PC-9 (cell line): ENCODE results near the gene GSTT2. TPM values are rescaled to one million over a fixed set of nuclear protein-coding genes. Genes with fewer than 3 reads are reported as not detected.

Experiments
- BruUV-seq: library from RNA; stranded (reverse); fragments of 400-500 nt; replicated peaks from 2 replicates; lab custom pipeline; 2021; lab: Mats Ljungman, UMichigan
- CTCF ChIA-PET: fragments of 300-600 bp; sonication (Branson Sonifier 250); formaldehyde crosslinking; loops from one replicate; lab custom pipeline; 2022; ENCODE audit warnings: antibody characterized with exemption; lab: Charles Lee
- POLR2A ChIA-PET: fragments of 300-600 bp; sonication (Branson Sonifier 250); formaldehyde crosslinking; loops from one replicate; lab custom pipeline; 2022; ENCODE audit warnings: antibody characterized with exemption; ENCODE audit not compliant: unreplicated experiment; lab: Charles Lee
- DNase-seq, 2 experiments: peaks; one replicate each; pipeline versions ENCODE4 v3.0.0 to v3.0.0-alpha.2; 2015 to 2022; ENCODE audit warnings: mixed read lengths in 1 of 2
- H2AFZ ChIP-seq: fragments of 200-600 bp; sonication (generic); 2 replicates; pipeline ENCODE4 v1.8.1; 2017; ENCODE audit warnings: antibody characterized with exemption
- H3F3A ChIP-seq: fragments of 200-600 bp; sonication (generic); 2 replicates; pipeline ENCODE4 v1.8.1; 2017; ENCODE audit warnings: antibody characterized with exemption, mild to moderate bottlenecking, low read depth; ENCODE audit not compliant: insufficient read depth
- H3K27ac ChIP-seq: fragments of 200-600 bp; sonication (generic); 2 replicates; pipeline ENCODE4 v1.6.1; 2016; ENCODE audit warnings: mixed run types
- H3K27me3 ChIP-seq: fragments of 200-600 bp; sonication (generic); 2 replicates; pipeline ENCODE4 v1.6.1; 2016; ENCODE audit warnings: low read depth, mixed run types; ENCODE audit not compliant: insufficient read depth
- H3K36me3 ChIP-seq: fragments of 200-600 bp; sonication (generic); 2 replicates; pipeline ENCODE4 v1.6.1; 2016; ENCODE audit warnings: low read depth, mixed run types
- H3K4me1 ChIP-seq: fragments of 200-600 bp; sonication (generic); replicated peaks from 2 replicates; pipeline ENCODE4 v1.6.1; 2016; ENCODE audit warnings: mixed run types; ENCODE audit not compliant: insufficient read depth
- H3K4me2 ChIP-seq: fragments of 200-600 bp; sonication (generic); 2 replicates; pipeline ENCODE4 v1.6.1; 2017; ENCODE audit warnings: mixed run types
- H3K4me3 ChIP-seq: fragments of 200-600 bp; sonication (generic); 2 replicates; pipeline ENCODE4 v1.6.1; 2016; ENCODE audit warnings: mixed run types
- H3K79me2 ChIP-seq: fragments of 200-600 bp; sonication (generic); 2 replicates; pipeline ENCODE4 v1.6.1; 2017; ENCODE audit warnings: low read depth, mixed run types
- H3K9me2 ChIP-seq: fragments of 200-600 bp; sonication (generic); 2 replicates; pipeline ENCODE4 v1.8.1; 2017; ENCODE audit warnings: mild to moderate bottlenecking; ENCODE audit not compliant: insufficient read depth
- H3K9me3 ChIP-seq: fragments of 200-600 bp; sonication (generic); 2 replicates; pipeline ENCODE4 v1.8.1; 2016; ENCODE audit warnings: low read depth; ENCODE audit not compliant: insufficient read depth
- H4K20me1 ChIP-seq: fragments of 200-600 bp; sonication (generic); 2 replicates; pipeline ENCODE4 v1.8.1; 2017; ENCODE audit not compliant: insufficient read depth
- EZH2 ChIP-seq: fragments of 200-600 bp; sonication (generic); IDR thresholded peaks from 2 replicates; pipeline ENCODE4 v1.8.0; 2017; ENCODE audit warnings: antibody characterized with exemption, low read depth
- intact Hi-C: fragments of 100-400 bp; cut with micrococcal nuclease; formaldehyde crosslinking; loops from one replicate; pipeline ENCODE4 v1.10.0; 2022; ENCODE audit not compliant: unreplicated experiment
- total RNA-seq: library from RNA; stranded (reverse); gene quantifications from 2 replicates; pipeline ENCODE4 v1.2.3, GENCODE V29; 2021
- TF ChIP-seq, protein P1 (sequence below): fragments of 200-600 bp; sonication (generic); conservative IDR thresholded peaks from 2 replicates; pipeline ENCODE4 v1.6.1; 2017; ENCODE audit warnings: mixed run types, antibody characterized with exemption, mild to moderate bottlenecking, moderate library complexity

Gene GSTT2
- total RNA-seq, 1 experiment from 2014 or later, result 0.79 TPM

DNA sequence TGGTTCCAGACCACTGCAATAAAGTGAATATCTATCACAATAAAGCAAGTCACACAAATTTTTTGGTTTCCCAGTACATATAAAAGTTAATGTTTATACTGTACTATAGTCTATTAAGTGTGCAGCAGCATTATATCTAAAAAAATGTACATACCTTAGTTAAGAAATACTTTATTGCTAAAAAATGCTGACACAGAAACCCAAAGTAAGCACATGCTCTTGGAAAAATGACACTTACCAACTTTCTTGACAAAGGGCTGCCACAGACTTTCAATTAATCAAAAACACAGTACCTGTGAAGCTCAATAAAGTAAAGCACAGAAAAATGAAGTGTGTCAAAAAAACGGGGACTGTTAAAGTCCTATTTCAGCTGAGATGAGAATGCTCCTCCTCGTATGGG lies 48.1 kb downstream of the GSTT2 start:
- TF ChIP-seq, protein P1, sequence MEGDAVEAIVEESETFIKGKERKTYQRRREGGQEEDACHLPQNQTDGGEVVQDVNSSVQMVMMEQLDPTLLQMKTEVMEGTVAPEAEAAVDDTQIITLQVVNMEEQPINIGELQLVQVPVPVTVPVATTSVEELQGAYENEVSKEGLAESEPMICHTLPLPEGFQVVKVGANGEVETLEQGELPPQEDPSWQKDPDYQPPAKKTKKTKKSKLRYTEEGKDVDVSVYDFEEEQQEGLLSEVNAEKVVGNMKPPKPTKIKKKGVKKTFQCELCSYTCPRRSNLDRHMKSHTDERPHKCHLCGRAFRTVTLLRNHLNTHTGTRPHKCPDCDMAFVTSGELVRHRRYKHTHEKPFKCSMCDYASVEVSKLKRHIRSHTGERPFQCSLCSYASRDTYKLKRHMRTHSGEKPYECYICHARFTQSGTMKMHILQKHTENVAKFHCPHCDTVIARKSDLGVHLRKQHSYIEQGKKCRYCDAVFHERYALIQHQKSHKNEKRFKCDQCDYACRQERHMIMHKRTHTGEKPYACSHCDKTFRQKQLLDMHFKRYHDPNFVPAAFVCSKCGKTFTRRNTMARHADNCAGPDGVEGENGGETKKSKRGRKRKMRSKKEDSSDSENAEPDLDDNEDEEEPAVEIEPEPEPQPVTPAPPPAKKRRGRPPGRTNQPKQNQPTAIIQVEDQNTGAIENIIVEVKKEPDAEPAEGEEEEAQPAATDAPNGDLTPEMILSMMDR, result no peak
- TF ChIP-seq EZH2, result no peak
- H3F3A ChIP-seq, result no peaks in the 10 kb centered on the region
- peaks cover 7% of the 10 kb centered on the region for H4K20me1 ChIP-seq
- no peaks in the 10 kb centered on the region for H3K27me3 ChIP-seq
- no peaks in the 10 kb centered on the region for H3K36me3 ChIP-seq
- no peaks in the 10 kb centered on the region for H3K9me3 ChIP-seq
- peaks cover 36% of the 10 kb centered on the region for H3K79me2 ChIP-seq
- H3K27ac ChIP-seq, result no peak overlapping the region
- intact Hi-C loops, result no loop called here
- H3K4me1 ChIP-seq, result no peaks in the 10 kb centered on the region
- H3K4me2 ChIP-seq, result no peak overlapping the region
- no peak for DNase-seq
- no peaks in the 10 kb centered on the region for H3K9me2 ChIP-seq
- BruUV-seq, result no TSS peak
- no peak overlapping the region for H3K4me3 ChIP-seq
- ChIA-PET POLR2A (no interaction called here), CTCF (no interaction called here)
- no peak overlapping the region for H2AFZ ChIP-seq

DNA sequence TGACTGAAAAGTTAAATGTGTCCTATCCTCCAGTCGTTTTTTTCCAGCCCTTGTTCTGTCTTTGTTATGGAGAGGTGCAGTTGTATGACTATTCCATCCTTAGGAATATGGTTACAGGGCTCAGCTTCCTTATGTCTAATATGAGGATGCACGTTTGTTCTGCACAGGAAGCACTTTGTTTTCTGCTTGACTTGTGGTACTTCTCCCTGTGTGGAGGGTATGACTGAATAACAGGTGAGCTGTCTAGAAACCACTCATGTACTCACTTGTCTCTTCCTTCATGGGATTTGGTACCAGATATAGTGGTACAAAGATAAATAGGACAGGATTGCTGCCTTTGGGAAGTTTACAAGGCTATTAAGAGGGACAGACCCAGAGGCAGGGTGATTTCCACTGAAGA lies 48.6 kb downstream of the GSTT2 start:
- H3F3A ChIP-seq, result no peaks in the 10 kb centered on the region
- peaks cover 36% of the 10 kb centered on the region for H3K79me2 ChIP-seq
- no peak for DNase-seq
- intact Hi-C loops, result no loop called here
- H3K9me3 ChIP-seq, result no peaks in the 10 kb centered on the region
- ChIA-PET CTCF (no interaction called here), POLR2A (no interaction called here)
- no peaks in the 10 kb centered on the region for H3K4me1 ChIP-seq
- H2AFZ ChIP-seq, result no peak overlapping the region
- BruUV-seq, result no TSS peak
- peaks cover 7% of the 10 kb centered on the region for H4K20me1 ChIP-seq
- no peaks in the 10 kb centered on the region for H3K27me3 ChIP-seq
- H3K4me2 ChIP-seq, result no peak overlapping the region
- TF ChIP-seq, protein P1, result no peak
- H3K4me3 ChIP-seq, result no peak overlapping the region
- no peaks in the 10 kb centered on the region for H3K9me2 ChIP-seq
- no peak overlapping the region for H3K27ac ChIP-seq
- no peaks in the 10 kb centered on the region for H3K36me3 ChIP-seq

DNA sequence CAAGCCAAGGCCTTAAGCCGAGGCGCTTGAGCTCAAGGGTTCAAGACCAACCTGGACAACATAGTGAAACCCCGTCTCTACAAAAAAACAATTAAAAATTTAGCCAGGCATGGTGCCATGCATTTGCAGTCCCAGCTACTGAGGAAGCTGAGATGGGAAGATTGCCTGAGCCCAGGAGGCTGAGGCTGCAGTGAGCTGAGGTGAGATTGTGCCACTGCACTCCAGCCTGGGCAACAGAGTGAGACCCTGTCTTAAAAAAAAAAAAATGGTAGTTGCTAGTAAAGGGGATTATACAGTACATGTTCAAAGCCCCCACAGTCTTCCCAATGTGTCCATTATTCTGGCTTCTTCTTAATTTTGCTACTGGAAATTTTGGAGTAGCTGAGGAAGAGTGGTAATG lies 49.4 kb downstream of the GSTT2 start:
- Histone ChIP-seq H3K79me2 (peaks cover 34% of the 10 kb centered on the region), H3K27me3 (no peaks in the 10 kb centered on the region), H3K4me2 (no peak overlapping the region), H2AFZ (no peak overlapping the region), H3K27ac (no peak overlapping the region), H3K4me3 (no peak overlapping the region), H4K20me1 (peaks cover 12% of the 10 kb centered on the region), H3F3A (no peaks in the 10 kb centered on the region), H3K9me3 (no peaks in the 10 kb centered on the region), H3K36me3 (no peaks in the 10 kb centered on the region), H3K9me2 (no peaks in the 10 kb centered on the region), H3K4me1 (no peaks in the 10 kb centered on the region)
- TF ChIP-seq EZH2, result no peak
- TF ChIP-seq, protein P1, result no peak
- CTCF ChIA-PET, result no interaction called here
- intact Hi-C loops, result no loop called here
- BruUV-seq, result no TSS peak
- no peak for DNase-seq
- POLR2A ChIA-PET, result no interaction called here
